Measurements from ENCODE around the gene CCDC192. TPM values are rescaled to one million over a fixed set of nuclear protein-coding genes. Genes with fewer than 3 reads are reported as not detected.

The CCDC192 gene
- total RNA-seq, 1 donor from 2014 or later: 2.1 TPM

DNA sequence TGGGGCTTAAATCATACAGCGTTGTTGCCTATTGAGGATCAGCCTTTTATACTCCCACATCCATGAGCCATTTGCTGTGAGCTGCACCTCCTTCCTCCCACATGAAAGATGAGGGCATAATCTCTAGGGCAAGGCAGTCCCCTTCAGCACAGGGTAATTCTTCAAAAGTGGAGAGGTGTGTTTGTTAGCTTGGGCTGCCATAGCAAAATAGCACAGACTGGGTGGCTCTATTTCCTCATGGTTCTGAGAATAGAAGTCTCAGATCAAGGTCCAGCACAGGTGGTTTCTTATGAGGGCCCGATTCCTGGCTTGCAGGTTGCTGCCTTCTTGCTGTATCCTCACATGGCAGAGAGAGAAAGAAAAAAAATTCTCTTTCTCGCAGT, 258.6 kb downstream of the CCDC192 start:
- peaks cover 44% of the 10 kb centered on the region for H3K4me1 Mint-ChIP-seq
- no peak for DNase-seq (ENCODE audit: low spot score in 2 of 2, unreplicated experiment in 2 of 2)
- H3K4me3 Mint-ChIP-seq: no peak overlapping the region
- H3K9me3 Mint-ChIP-seq: peaks cover 11% of the 10 kb centered on the region
- no peaks in the 10 kb centered on the region for H3K27me3 Mint-ChIP-seq (ENCODE audit: low read depth)
- H3K36me3 Mint-ChIP-seq: peaks cover 15% of the 10 kb centered on the region
- TF ChIP-seq, protein P1, sequence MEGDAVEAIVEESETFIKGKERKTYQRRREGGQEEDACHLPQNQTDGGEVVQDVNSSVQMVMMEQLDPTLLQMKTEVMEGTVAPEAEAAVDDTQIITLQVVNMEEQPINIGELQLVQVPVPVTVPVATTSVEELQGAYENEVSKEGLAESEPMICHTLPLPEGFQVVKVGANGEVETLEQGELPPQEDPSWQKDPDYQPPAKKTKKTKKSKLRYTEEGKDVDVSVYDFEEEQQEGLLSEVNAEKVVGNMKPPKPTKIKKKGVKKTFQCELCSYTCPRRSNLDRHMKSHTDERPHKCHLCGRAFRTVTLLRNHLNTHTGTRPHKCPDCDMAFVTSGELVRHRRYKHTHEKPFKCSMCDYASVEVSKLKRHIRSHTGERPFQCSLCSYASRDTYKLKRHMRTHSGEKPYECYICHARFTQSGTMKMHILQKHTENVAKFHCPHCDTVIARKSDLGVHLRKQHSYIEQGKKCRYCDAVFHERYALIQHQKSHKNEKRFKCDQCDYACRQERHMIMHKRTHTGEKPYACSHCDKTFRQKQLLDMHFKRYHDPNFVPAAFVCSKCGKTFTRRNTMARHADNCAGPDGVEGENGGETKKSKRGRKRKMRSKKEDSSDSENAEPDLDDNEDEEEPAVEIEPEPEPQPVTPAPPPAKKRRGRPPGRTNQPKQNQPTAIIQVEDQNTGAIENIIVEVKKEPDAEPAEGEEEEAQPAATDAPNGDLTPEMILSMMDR (IDR thresholded peaks at IDR 0.05; ENCODE audit: unreplicated experiment): no peak
- peak overlapping the region; percentile 30 for H3K27ac Mint-ChIP-seq

DNA sequence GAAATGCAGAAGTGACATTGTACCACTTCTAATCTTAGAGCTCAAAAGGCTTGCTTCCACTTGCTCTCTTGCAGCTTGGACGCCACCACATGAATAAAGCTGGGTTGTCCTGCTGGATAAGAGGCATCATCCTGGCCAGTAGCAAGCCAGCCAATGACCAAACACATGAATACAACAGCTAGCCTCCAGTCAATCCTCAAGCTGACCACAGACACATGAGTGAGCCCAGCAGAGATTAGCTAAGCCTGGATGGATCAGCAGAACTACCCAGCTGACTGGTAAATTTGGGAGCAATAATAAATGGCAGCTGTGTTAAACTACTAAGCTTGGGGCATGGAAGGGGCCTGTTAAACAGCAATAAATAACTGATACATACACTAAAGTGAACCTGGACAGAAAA, 259.3 kb downstream of the CCDC192 start:
- Mint-ChIP-seq H3K4me3 (no peak overlapping the region), H3K4me1 (peaks cover 43% of the 10 kb centered on the region), H3K9me3 (peaks cover 11% of the 10 kb centered on the region), H3K27me3 (ENCODE audit: low read depth) (no peaks in the 10 kb centered on the region), H3K36me3 (peaks cover 15% of the 10 kb centered on the region), H3K27ac (no peak overlapping the region)
- no peak for DNase-seq (ENCODE audit: low spot score in 2 of 2, unreplicated experiment in 2 of 2)
- TF ChIP-seq, protein P1 (IDR thresholded peaks at IDR 0.05; ENCODE audit: unreplicated experiment): no peak

DNA sequence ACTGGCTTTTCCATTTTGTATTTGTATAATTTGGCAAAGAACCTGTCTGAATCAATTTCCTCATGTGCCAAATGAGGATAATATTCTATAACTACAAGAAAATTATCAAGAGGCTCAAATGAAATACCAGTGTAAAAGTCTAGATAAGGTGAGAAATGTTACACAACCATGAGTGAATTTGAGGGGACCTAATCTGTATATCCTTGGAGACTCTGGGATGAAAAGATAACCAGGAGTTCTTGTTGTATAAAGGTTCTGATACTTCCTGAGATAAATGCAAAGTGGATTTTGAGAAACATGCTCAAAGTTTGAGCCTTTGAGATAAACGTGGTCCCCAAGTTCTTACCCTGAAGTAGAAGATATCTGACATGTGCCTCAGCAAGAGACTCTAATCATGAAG, 260.0 kb downstream of the CCDC192 start:
- Mint-ChIP-seq H3K27me3 (ENCODE audit: low read depth) (no peaks in the 10 kb centered on the region), H3K27ac (no peak overlapping the region), H3K9me3 (peaks cover 11% of the 10 kb centered on the region), H3K4me1 (peaks cover 36% of the 10 kb centered on the region), H3K36me3 (peaks cover 15% of the 10 kb centered on the region), H3K4me3 (no peak overlapping the region)
- TF ChIP-seq, protein P1 (IDR thresholded peaks at IDR 0.05; ENCODE audit: unreplicated experiment): no peak
- DNase-seq (ENCODE audit: low spot score in 2 of 2, unreplicated experiment in 2 of 2): no peak

DNA sequence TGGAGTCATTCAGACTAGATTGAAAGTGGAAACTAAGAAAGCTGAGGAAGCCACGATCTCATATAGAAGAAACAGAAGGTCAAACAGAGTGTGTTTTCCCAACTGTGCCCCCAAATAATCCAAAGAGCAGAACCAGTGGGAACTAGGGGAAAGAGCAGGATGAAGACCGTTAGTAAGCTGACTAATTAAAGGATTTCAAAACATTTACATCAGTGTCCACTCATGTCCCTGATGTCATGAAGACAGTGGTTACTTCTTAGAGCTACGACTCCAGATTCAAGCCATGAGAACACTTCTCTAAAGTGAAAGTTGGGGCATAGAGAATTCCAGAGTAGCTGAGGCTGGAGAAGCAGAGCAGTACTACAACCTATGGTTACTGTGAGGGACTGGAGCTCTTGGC, 260.7 kb downstream of the CCDC192 start:
- H3K27ac Mint-ChIP-seq: no peak overlapping the region
- peaks cover 15% of the 10 kb centered on the region for H3K36me3 Mint-ChIP-seq
- H3K27me3 Mint-ChIP-seq (ENCODE audit: low read depth): no peaks in the 10 kb centered on the region
- H3K4me3 Mint-ChIP-seq: no peak overlapping the region
- H3K4me1 Mint-ChIP-seq: peaks cover 29% of the 10 kb centered on the region
- peaks cover 11% of the 10 kb centered on the region for H3K9me3 Mint-ChIP-seq
- no peak for DNase-seq (ENCODE audit: low spot score in 2 of 2, unreplicated experiment in 2 of 2)
- TF ChIP-seq, protein P1 (IDR thresholded peaks at IDR 0.05; ENCODE audit: unreplicated experiment): no peak

DNA sequence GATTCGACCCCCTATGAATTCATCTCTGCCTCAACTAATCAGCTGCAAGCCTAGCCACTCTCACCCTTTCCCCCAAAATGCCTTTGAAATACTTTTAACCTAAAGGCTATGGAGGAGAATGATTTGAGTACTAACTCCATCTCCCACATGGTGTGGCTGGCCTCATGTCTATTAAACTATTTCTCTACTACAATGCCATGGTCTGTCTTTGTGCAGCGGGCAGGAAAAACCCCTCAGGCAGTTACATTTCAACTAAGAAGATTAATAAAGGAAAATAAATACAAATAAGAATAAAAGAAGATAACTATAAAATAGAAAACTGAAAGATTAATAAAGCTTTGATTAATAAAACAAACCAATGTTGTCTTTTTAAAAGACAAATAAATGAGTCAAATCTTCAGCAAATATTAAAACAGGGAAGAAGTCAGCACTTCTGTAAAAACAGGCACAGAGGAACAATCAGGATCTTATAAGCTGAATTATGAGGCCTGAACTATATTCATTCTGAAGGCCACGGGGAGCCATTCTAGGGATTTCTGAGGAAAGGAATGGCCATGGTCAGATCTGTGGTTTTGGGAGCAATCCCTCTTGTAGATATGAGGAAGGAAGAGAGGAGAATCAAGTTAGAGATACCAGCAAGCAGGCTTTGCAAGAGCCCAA, 264.3 kb downstream of the CCDC192 start:
- Mint-ChIP-seq H3K9me3 (peaks cover 11% of the 10 kb centered on the region), H3K27ac (no peak overlapping the region), H3K4me1 (no peaks in the 10 kb centered on the region), H3K4me3 (no peak overlapping the region), H3K36me3 (peaks cover 15% of the 10 kb centered on the region), H3K27me3 (ENCODE audit: low read depth) (no peaks in the 10 kb centered on the region)
- DNase-seq (ENCODE audit: low spot score in 2 of 2, unreplicated experiment in 2 of 2): no peak
- TF ChIP-seq, protein P1 (IDR thresholded peaks at IDR 0.05; ENCODE audit: unreplicated experiment): no peak

Data from mesothelial cell of epicardium (in vitro differentiated cells).